Neural crest cell (in vitro differentiated cells): ENCODE results near the gene PCP2. TPM values are rescaled to one million over a fixed set of nuclear protein-coding genes. Genes with fewer than 3 reads are reported as not detected.

Source experiments
- DNase-seq: peaks from one replicate; pipeline ENCODE4 v3.0.0; 2021; ENCODE audit warnings: low read depth, mixed read lengths, low spot score
- H3K27ac Mint-ChIP-seq: one replicate; pipeline ENCODE4 v1.8.0; 2021; ENCODE audit warnings: mild to moderate bottlenecking, mixed read lengths; ENCODE audit not compliant: unreplicated experiment
- H3K27me3 Mint-ChIP-seq: 2 replicates; pipeline ENCODE4 v1.8.0; 2021; ENCODE audit warnings: low read depth, mild to moderate bottlenecking, mixed read lengths
- H3K36me3 Mint-ChIP-seq: 2 replicates; pipeline ENCODE4 v1.8.0; 2021; ENCODE audit warnings: low read depth, mild to moderate bottlenecking, mixed read lengths
- H3K4me1 Mint-ChIP-seq: 2 replicates; pipeline ENCODE4 v1.8.0; 2021; ENCODE audit warnings: mixed read lengths
- H3K4me3 Mint-ChIP-seq: one replicate; pipeline ENCODE4 v1.8.0; 2021; ENCODE audit warnings: mild to moderate bottlenecking, mixed read lengths
- H3K9me3 Mint-ChIP-seq: 2 replicates; pipeline ENCODE4 v1.8.0; 2021; ENCODE audit warnings: mixed read lengths
- total RNA-seq: library from RNA; stranded (reverse); gene quantifications from 2 replicates; pipeline ENCODE4 v1.2.1, GENCODE V29; 2021
- TF ChIP-seq, protein P1 (sequence below): fragments of 200-600 bp; sonication (generic); conservative IDR thresholded peaks from 2 replicates; pipeline ENCODE4 v1.5.0; 2021; ENCODE audit warnings: antibody characterized with exemption, mild to moderate bottlenecking

The PCP2 gene
- total RNA-seq, 1 donor from 2014 or later: not detected

DNA sequence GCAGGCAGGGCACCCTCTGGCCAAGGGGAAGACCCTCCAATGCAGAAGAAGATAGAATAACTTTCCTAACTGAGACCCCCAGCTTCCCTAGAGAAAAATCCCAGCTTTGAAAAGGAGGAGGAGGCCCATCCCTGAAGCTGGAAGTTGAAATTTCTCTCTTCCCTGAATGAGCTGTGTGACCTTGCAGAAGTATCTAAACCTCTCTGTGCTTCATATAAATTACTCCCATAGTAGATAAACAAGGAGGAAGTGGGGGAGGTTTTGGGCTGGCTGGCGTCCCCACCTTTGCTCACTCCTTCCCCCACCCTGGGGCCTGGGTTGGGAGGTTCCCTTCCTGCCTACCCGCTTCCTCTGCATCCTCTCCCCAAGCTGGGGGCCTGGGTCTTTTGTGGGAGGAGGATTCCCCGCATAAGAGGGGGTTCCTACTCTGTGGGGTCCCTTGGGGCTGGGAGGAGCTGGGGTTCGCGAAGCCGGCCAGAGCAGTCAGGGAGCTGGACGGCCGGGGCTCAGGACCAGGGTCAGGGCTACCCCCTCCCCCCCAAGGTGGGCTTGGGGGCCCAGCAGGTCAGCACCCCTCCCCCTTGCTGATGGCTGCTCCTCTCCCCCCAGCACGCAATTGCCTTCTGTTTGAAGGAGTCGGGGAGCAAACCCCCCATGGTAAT is 26.2 kb downstream of the PCP2 start:
- no peaks in the 10 kb centered on the region for H3K36me3 Mint-ChIP-seq

DNA sequence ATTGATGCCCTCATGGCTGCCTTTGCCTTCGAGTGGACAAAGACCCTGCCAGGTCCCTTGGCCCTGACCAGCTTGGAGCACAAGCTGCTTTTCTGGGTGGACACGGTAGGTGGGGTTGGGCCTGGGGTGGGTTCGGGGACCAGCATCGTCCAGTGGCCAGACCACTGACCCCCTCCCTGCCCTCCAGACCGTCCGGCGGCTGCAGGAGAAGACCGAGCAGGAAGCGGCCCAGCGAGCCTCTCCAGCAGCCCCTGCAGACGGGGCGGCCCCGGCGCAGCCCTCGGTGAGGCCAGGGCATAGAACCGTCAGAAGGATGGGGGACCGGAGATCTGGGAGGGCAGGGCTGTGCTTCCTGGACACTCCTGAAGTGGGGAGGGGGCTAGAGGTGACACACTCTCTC is 27.2 kb downstream of the PCP2 start:
- TF ChIP-seq, protein P1, sequence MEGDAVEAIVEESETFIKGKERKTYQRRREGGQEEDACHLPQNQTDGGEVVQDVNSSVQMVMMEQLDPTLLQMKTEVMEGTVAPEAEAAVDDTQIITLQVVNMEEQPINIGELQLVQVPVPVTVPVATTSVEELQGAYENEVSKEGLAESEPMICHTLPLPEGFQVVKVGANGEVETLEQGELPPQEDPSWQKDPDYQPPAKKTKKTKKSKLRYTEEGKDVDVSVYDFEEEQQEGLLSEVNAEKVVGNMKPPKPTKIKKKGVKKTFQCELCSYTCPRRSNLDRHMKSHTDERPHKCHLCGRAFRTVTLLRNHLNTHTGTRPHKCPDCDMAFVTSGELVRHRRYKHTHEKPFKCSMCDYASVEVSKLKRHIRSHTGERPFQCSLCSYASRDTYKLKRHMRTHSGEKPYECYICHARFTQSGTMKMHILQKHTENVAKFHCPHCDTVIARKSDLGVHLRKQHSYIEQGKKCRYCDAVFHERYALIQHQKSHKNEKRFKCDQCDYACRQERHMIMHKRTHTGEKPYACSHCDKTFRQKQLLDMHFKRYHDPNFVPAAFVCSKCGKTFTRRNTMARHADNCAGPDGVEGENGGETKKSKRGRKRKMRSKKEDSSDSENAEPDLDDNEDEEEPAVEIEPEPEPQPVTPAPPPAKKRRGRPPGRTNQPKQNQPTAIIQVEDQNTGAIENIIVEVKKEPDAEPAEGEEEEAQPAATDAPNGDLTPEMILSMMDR: no peak
- H3K4me1 Mint-ChIP-seq: no peaks in the 10 kb centered on the region
- no peak overlapping the region for H3K4me3 Mint-ChIP-seq
- no peaks in the 10 kb centered on the region for H3K9me3 Mint-ChIP-seq
- no peak overlapping the region for H3K27ac Mint-ChIP-seq
- DNase-seq: no peak
- H3K27me3 Mint-ChIP-seq: peaks cover 18% of the 10 kb centered on the region
- H3K36me3 Mint-ChIP-seq: no peaks in the 10 kb centered on the region

More for the DNA sequence above, 26.2 kb downstream of the PCP2 start:
- Mint-ChIP-seq H3K27me3 (peaks cover 13% of the 10 kb centered on the region), H3K4me3 (no peak overlapping the region), H3K9me3 (no peaks in the 10 kb centered on the region), H3K27ac (no peak overlapping the region), H3K4me1 (no peaks in the 10 kb centered on the region)
- TF ChIP-seq, protein P1: no peak
- DNase-seq: no peak

DNA sequence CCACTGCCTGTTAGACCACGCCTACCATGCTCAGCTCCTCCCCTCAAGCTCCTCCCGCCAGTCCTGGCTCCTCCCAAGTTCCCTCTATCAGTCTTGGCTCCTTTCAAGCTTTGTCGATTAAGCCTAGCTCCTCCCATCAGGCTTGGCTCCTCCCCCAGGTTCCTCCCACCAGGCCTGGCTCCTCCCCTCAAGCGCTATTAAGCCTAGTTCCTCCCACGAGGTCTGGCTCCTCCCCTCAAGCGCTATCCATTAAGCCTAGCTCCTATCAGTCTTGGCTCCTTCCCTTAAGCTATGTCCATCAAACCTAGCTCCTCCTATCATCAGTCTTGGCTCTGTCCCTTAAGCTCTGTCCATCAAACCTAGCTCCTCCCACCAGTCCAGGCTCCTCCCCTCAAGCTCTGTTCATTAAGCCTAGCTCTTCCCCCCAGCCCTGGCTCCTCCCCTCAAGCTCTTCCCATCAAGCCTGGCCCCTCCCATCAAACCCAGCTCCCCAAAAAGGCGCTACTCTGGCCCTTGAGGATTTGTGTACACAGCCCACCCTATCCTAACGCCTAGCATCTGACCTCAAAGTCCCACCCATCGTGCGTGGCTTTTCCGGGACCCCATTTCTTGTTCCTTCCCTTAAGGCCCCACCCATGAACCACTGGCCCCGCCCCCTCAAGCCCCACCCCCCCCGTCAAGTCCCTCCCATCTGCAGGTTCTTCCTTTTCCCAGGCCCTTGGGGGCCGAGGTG is 27.9 kb downstream of the PCP2 start:
- no peak for DNase-seq
- Mint-ChIP-seq H3K4me1 (no peaks in the 10 kb centered on the region), H3K27me3 (peaks cover 18% of the 10 kb centered on the region), H3K4me3 (no peak overlapping the region), H3K27ac (peak overlapping the region; percentile 19), H3K36me3 (no peaks in the 10 kb centered on the region), H3K9me3 (no peaks in the 10 kb centered on the region)
- TF ChIP-seq, protein P1: no peak

DNA sequence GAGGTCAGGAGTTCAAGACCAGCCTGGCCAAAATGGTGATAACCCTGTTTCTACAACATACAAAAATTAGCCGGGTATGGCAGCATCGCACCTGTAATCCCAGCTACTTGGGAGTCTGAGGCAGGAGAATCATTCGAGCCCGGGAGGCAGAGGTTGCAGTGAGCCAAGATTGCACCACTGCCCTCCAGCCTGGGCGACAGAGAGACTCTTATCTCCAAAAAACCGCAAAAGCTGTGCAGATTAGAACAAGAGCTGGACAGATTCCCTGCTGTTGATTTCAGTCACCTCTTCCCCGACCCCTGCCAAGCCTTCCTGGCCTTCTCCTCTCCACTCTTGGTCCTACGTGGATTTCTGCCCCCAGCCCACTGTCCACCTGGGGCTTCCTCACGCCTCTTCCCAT is 29.6 kb downstream of the PCP2 start:
- TF ChIP-seq, protein P1: no peak
- peaks cover 18% of the 10 kb centered on the region for H3K27me3 Mint-ChIP-seq
- H3K9me3 Mint-ChIP-seq: no peaks in the 10 kb centered on the region
- no peaks in the 10 kb centered on the region for H3K36me3 Mint-ChIP-seq
- no peak for DNase-seq
- peak overlapping the region; percentile 40 for H3K27ac Mint-ChIP-seq
- H3K4me3 Mint-ChIP-seq: peak overlapping the region; percentile 24
- no peaks in the 10 kb centered on the region for H3K4me1 Mint-ChIP-seq

DNA sequence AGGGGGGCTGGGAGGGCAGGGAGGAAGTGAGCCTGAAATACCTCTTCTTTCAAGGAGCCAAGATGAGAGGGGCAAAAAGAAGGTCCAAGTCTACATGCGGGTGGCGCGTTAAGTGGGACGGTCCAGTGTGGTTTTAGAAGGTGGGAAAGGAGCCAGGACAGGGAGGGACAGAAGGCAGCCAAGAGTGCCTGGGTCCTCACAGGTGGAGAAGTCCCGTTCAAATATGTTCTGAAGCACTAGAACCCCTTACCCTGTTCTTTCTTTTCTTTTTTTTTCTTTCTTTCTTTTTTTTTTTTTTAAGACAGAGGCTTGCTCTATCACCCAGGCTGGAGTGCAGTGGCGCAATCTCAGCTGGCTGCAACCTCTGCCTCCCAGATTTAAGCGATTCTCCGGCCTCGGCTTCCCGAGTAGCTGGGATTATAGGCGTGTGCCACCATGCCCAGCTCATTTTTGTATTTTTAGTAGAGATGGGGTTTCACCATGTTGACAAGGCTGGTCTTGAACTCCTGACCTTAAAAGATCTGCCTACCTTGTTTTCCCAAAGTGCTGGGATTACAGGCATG is 30.5 kb downstream of the PCP2 start:
- TF ChIP-seq, protein P1: no peak
- no peak for DNase-seq
- no peaks in the 10 kb centered on the region for H3K4me1 Mint-ChIP-seq
- peaks cover 25% of the 10 kb centered on the region for H3K27me3 Mint-ChIP-seq
- H3K9me3 Mint-ChIP-seq: no peaks in the 10 kb centered on the region
- H3K4me3 Mint-ChIP-seq: no peak overlapping the region
- no peak overlapping the region for H3K27ac Mint-ChIP-seq
- no peaks in the 10 kb centered on the region for H3K36me3 Mint-ChIP-seq
